Measurements from ENCODE around the gene SEC14L1. TPM values are rescaled to one million over a fixed set of nuclear protein-coding genes. Genes with fewer than 3 reads are reported as not detected.
"Not testable (repeated sequence)": the region's sequence is repeated elsewhere in the genome, so short reads cannot be mapped to it uniquely, and the experiment has no call there.

Gene SEC14L1
- polyA plus RNA-seq, 4 donors: 83.3 to 103 (median 92.6) TPM

DNA sequence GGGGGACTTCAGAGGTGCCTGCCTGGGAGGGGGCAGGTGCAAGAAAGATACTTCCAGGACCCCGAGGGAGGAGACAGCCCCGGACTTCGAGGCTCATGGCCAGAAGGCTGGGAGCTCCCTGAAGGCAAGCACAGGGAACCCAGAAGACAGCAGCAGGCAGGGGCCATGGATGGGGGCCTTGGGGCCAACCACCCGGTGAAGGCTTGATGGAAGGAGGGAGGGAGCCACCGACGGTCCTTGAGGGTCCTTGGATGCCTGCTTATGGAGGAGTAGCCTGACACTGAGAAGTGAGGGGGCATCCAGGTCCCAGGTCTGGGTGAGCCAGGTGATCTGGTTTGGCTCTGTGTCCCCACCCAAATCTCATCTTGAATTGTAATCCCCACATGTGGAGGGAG, 89.7 kb downstream of the SEC14L1 start:
- DNase-seq (ENCODE audit: low read depth in 4 of 4, low spot score in 2 of 4): no peak

DNA sequence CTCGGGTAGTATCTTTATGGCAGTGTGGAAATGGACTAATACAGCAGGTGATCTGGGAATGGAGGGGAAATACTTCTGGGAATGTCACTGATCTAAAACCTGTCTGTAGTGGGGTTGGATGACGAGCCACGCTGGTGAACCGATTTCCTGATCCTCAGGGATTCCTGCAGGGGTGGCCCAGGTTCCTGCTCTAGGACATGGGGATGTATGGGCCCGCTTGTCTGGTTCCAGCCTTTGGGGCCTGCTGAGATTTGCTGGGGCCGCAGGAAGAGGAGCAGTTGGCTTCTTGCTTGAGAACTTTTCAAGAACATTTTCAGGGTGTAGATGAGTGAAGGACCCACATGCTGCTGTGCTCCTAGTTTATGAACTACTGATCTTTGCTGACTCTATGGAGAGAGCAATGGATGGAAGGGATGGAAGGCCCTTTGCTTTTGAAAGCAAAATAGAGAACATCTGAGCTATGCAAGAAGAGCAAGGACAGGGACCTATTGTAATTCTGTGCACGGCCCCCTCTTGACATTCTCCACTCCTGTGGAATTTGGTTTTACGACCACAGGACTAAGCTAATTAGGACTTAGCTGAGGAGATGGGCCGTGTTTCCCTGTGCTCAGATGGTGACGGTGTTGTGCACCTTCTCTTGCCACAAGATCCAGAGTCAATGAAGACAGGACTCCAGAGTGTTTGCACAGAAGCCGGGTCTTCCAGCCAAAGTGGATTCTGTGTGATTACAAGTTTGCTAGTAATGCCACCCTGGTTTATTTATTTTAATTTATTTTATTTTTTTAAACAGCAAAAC, 90.5 kb downstream of the SEC14L1 start:
- DNase-seq (ENCODE audit: low read depth in 4 of 4, low spot score in 2 of 4): no peak

DNA sequence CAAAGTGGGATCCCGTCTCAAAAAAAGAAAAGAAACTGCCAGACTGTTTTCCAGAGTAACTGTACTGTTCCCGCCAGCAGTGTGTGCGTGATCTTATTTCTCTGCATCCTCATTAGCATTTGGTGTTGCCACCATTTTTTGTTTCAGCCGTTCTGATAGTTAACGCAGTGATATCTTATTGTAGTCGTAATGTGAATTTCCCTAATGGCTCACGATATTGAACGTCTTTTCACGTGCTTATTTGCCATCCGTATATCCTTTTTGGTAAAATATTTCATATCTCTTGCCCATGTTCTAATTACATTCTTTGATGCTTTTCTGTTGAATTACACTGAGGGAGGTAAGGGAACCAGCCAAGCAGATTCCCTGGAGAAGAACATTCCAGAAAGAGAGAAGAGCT, 92.4 kb downstream of the SEC14L1 start:
- DNase-seq (ENCODE audit: low read depth in 4 of 4, low spot score in 2 of 4): no peak

DNA sequence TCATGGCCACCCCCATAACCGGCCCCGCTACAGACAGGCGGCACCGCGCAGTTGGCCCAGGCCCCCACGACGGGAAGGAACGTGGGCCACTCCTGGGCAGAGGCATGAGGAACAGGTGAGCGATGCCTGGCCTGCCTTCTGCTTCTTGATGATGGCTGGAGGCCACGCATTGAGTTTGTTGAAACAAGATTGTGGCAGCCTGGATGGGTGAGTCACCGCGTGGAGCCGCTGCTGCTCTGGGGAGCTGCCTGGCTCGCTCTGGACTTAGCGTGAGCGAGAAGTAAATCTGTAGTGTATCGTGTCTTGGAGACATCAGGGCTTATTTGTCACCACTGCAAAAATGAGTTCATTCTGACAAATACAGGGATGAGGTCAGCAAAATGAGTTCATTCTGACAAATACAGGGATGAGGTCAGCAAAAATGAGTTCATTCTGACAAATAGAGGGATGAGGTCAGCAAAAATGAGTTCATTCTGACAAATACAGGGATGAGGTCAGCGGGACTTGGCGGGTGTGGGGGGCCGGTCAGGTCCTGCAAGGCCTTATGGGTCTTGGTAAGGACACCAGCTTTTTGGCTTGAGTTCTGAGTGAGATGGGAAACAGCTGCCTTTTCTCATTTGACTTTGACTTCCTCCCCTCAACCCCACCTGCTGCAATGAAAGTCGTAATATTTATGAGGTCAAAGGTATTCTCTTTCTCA, 93.0 kb downstream of the SEC14L1 start:
- DNase-seq (ENCODE audit: low read depth in 4 of 4, low spot score in 2 of 4): no peak

DNA sequence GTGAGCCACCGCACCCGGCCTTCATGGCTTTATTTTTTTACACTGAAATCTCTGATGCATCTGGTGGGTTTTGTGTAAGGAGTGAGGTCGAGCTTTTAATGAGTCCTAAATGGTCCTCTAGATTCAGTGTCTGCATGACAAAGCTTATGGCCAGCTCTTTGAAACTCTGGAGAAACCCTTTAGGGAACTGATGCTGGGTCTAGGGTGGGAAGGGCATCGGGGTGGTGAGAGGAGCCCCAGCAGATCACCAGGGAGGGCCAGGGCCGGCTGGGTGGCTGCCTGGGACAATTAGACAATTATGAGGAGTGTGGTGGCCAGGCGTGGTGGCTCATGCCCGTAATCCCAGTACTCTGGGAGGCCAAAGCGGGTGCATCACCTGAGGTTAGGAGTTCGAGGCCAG, 93.9 kb downstream of the SEC14L1 start:
- no peak for DNase-seq (ENCODE audit: low read depth in 4 of 4, low spot score in 2 of 4)

DNA sequence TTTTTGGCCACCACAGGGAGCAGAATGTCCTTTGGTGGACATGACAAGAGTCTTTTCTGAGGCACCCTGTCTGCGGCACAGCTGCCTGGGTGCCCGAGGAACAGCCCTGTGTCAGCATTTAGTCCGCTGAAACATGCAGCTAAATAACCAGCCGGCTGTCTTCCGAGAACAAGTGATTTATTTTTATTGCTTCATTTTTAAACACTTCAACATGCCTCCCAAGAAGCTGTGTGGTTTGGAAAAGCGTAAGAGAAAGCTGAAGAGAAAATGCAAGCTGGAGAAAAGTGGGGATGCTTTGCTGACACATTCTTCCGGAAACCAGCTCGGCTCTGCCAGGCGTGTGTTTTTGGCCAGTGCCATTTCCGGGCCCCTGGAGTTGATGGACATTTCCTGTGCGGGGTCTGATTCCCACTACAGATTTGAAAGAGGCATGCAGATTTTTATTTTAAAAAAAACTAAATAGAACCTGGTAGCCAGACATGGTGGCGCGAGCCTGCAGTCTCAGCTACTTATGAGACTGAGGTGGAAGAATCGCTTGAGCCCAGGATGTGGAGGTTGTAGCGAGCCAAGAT, 94.7 kb downstream of the SEC14L1 start:
- DNase-seq (ENCODE audit: low read depth in 4 of 4, low spot score in 2 of 4): no peak

DNA sequence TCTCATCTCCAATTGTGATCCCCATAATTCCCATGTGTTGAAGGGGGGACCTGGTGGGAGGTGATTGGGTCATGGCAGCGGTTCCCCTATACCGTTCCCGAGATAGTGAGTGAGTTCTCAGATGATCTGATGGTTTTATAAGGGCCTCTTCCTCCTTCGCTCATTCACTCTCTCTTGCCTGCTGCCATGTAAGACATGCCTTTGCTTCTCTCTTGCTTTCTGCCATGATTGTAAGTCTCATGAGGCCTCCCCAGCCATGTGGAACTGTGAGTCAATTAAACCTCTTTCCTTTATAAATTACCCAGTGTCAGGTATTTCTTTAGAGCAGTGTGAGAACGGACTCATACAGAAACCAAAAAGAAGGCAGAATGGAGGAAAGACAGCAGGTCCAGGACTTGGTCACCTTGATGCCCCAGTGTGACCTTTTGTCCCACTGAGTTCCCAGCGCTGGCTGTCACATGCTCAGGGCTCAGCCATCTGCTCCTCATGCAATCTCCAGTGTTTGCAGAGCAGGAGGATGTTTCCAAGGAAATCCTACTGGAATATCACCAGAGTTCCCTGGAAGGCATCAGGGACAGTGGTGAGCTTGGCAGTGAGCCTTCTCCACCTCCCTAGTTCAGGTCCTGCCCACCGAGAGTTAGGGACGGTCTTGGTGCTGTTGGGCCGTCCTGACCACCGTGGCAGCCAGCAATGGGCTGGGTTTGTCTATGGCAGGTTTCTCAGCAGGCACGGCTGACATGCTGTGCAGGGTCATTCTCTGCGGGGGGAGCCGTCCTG, 96.7 kb downstream of the SEC14L1 start:
- DNase-seq (ENCODE audit: low read depth in 4 of 4, low spot score in 2 of 4): no peak

DNA sequence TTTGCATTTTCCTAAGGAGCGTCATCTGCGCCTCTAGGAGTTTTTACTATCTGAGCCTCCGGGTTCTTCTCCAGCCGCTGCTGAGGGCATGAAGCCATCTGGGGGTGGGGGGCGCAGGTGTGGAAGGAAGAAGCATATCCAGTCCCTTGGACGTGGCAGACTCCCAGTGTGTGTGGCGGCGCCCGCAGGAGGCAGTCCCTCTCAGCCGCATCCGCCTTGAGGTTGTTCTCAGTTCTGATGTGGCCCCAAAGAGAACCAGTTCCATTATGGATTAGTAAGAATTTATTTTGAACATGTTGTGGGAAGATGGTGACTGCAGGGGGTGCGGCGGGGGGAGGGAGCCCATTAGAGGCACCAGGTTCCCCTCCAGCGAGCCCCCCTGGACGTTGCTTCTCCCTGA, 100.2 kb downstream of the SEC14L1 start:
- DNase-seq (ENCODE audit: low read depth in 4 of 4, low spot score in 2 of 4): no peak

DNA sequence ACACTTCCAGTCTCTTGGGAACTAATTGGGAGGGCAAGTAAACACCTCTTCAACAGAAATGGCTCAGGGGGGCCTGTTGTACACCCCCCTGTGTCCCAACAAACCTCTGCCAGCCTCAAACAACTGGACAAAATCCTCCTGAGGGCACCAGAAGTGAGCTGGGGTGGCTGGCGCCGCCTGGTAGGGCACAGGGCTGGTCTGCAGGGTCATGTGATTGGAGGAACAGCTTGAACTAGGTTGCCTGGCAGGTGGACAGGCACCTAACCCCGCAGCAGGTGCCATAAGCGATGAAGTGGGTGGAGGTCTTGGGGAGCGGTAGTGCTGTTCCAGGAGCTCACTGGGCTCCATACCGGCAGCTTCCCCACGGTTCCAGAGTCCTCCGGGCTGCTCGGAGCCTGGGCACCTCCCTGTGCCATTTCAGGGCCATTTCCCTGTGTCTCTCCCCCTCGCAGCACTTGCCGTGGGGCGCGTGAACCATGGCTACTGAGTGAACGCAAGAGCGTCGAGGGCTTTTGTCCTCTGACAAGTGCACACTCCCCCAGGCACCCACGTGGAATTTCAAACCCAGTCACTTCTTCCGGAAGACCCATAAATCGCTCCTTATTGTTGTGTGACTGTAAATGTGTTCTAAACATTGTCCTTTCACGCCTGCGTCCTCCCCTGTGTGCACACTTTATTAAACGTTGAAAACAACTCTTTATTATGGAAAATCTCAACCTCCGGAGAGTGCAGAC, 101.5 kb downstream of the SEC14L1 start:
- DNase-seq (ENCODE audit: low read depth in 4 of 4, low spot score in 2 of 4): no peak

DNA sequence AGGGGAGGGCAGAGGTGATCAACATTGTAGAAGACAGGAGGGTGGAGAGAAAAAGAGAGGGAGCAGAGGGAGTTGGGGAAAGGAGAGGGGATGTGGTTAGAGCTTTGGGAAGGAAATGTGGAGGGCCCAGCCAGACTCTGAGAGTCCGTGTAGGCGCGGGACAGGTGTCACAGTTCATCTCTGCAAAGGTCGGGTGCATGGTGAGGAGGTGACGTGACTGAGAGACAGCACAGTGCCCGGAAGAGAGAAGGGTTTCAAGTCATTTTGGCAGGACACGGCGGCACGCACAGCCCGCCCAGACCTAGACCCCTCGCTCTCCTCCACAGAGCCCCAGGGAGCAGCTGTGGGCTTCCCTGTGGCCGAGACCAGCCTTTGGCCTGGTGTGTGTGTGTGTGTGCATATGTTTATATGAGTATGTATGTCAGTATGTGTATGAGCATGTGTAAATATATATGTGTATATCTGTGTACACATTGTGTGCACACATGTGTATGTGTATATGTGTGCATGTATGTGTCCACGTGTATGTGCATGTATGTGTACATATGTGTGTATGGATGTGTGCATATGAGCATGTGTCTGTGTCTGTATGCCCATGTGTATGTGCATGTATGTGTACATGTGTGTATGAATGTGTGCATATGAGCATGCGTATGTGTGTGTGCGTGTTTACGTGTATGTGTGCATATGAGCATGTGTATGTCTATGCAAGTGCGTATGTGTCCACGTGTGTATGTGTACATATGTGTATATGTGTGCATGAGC, 104.6 kb downstream of the SEC14L1 start:
- DNase-seq (ENCODE audit: low read depth in 4 of 4, low spot score in 2 of 4): no peak

DNA sequence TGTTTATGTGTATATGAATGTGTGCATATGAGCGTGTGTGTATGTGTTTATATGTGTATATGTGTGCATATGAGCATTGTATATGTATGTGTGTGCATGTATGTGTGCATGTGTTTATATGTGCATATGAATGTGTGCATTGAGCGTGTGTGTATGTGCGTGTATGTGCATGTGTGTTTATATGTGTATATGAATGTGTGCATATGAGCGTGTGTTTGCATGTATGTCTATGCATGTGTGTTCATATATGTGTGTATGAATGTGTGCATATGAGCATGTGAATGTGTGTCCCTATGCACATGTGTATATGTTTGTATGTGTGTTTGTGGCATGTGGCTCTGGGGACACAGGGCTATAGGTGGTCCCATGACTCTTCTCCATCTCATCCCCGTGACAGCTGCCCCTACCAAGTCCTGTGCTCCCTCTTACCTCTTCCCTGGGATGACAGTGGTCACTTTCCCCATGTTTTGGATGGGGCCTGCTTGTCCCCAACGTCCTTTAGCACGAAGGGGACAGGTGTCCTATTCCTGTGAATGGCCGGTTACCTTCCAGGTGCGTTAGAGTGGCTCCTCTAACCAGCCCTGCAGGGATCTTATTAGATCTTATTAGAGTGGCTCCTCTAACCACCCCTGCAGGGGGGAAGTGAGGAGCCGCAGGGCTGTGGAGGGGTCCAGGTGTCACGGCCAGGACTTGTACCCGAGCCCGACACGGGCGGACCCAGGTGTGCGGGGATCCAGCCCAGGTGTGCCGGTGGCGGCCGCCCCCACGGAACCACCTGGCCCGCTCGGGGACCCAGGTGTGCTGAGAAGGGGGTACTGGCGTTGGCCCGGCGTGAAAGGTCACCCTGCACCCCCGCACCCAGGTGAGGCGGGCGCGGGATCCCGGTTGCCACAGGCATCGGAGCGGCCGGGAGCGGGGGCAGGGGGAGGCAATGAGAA, 105.6 kb downstream of the SEC14L1 start:
- no peak for DNase-seq (ENCODE audit: low read depth in 4 of 4, low spot score in 2 of 4)

DNA sequence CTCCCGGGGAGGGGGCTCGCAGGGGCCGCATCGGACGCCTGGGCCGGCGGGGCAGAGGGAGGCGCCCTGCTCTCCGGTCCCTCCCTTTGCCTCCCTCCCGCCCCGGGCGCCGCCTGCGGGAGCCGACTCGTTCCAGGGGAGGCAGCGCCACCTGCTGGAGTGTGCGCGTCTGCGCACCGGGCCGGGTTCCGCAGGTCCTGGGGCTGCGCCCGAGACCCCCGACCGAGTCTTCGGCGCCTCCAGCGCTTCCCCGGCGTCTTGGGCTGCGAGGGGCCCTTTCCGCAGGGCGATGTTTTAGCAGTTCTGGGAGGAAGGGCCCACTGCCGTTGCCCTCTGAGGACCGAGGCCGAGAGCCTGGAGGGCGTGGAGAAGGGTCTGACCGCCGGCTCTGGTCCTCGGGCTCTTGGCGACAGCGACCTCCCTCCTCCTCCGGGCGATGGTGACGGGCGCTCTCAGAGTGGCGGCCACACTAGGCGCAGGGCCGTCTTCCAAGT, 106.3 kb downstream of the SEC14L1 start:
- peak in 3 of 4 donors; percentile 75 to 82 (median 76) for DNase-seq (ENCODE audit: low read depth in 4 of 4, low spot score in 2 of 4)

DNA sequence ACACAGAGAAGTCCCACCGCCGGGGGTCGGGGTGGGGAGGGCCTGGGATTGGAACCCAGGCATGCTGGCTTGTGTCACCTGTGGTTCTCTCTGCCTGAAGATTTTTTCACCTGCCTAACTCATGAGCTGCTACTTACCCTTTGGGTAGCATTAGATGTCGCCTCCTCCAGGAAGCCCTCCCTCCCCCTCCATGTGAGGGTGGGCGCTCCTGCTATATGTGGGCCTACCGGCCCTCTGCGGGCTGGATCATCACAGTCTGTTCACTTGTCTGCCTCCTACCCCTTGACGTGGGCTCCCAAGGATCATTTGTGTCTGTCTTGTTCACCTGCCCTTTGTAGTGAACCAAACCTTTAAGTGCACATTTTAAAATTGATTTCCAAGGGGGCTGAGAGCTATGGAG, 106.8 kb downstream of the SEC14L1 start:
- no peak for DNase-seq (ENCODE audit: low read depth in 4 of 4, low spot score in 2 of 4)

DNA sequence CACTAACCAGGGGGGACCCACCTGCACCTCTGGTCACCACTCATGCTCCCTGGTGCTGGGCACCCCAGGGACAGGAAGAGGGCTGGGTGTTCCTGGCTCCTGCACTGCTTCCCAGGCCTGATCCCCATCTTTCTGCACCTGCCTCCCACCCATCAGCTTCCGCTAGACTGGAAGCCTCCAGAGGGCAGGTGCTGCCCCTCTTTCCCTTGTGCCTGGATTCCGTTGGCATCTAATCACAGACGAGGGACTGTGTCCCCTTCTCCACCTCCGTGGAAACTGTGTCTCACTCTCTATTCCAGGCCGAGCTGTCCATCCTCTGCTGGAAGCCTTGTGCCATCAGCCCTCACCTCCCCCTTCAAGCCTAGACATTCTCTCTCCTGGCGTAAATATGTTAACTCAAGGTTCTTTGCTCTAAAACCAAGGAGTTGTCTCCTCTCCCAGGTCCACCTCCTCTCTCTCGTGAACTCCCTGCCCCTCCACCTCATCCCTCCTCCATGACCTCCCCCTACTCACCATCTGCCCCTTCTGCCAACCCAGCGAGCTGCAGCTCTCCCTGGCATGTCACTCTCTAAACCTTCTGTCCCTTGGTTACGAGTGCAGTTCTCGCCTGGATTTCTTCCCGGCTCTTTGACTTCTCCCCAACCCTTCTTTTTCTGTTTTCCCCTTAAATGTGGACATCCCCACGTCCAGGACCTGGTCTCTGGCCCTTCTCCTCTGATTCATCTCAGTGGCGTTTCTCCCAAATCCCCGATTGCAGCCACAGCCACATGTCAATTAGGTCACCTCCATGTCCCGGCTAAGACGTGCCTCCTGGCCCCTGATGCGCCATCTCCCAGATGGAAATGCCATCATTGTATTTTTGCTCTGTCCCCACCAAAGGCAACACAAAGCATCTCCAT, 107.7 kb downstream of the SEC14L1 start:
- no peak for DNase-seq (ENCODE audit: low read depth in 4 of 4, low spot score in 2 of 4)

DNA sequence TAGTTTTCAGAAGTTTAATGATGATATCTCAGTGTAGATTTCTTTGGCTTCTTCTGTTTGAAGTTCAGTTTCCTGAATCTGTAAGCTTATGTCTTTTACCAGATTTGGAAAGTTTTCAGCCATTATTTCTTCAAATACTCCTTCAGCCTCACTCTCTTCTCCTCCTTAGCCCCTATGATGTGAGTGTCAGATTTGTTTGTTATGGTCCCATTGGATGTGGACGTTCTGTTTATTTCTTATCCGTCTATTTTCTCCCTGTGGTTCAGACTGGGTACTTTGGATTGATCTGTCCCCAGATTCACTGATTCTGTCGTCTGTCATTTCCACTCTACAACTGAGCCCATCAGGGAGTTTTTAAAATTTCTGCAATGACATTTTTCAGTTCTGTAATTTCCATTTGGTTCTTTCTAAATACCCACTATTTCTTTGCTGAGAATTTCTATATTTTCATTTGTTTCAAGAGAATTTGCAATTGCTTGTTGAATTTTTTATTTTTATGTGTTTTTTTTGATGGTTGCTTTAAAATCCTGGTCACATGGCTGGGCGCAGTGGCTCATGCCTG, 110.9 kb downstream of the SEC14L1 start:
- no peak for DNase-seq (ENCODE audit: low read depth in 4 of 4, low spot score in 2 of 4)

DNA sequence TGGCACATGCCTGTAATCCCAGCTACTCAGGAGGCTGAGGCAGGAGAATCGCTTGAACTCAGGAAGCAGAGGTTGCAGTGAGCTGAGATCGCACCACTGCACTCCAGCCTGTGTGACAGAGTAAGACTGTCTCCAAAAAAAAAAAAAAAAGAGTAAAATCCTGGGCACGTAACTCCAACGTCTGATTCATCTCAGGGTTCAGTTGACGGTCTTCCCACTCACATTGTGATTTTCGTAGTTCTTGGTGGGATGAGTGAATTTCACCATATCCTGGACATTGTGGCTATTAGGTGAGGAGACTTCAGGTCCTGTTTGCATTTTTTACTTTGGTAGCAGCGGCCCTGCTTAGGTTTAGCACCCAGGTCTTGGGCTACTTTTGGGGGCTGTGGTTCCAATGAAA, 111.5 kb downstream of the SEC14L1 start:
- DNase-seq (ENCODE audit: low read depth in 4 of 4, low spot score in 2 of 4): not testable (repeated sequence)

DNA sequence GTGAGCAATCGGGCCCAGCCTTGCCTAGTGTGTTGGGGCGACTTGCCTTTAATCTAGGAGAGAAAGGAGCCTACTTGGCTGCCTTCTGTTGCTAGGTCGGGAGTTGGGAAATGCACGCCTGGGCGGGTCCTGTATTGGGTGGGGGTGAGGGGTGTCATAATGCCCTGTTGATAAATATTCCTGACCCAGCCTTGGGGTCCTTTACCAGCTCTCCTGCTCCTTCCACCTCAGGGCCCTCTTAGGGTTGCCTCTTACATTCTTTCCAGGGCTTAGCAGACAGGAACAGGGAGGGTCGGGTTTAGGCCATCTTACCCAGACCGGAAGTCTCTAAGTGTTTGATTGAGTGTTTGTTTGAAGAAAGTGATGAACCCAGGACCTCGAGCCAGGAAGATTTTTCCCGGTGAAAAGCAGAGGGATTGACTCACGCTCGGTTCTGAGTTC, 112.9 kb downstream of the SEC14L1 start:
- DNase-seq (ENCODE audit: low read depth in 4 of 4, low spot score in 2 of 4): no peak
